Neuron (in vitro differentiated cells): ENCODE results near the gene MAP1LC3B.

Experiments
- H2AFZ ChIP-seq: one replicate; pipeline ENCODE4 v1.6.1; 2013; ENCODE audit warnings: low read depth, mild to moderate bottlenecking, inconsistent platforms, low read length, moderate library complexity
- H3K27me3 ChIP-seq: one replicate; pipeline ENCODE4 v1.6.1; 2013; ENCODE audit warnings: low read length; ENCODE audit not compliant: insufficient read depth
- H3K36me3 ChIP-seq: one replicate; pipeline ENCODE4 v1.6.1; 2013; ENCODE audit warnings: low read length; ENCODE audit not compliant: insufficient read depth
- H3K4me1 ChIP-seq: one replicate; pipeline ENCODE4 v1.6.1; 2013; ENCODE audit warnings: low read length; ENCODE audit not compliant: insufficient read depth
- H3K4me3 ChIP-seq: 2 replicates; pipeline ENCODE4 v1.5.1; 2013; ENCODE audit warnings: mild to moderate bottlenecking, low read length, moderate library complexity
- H3K9me3 ChIP-seq: one replicate; pipeline ENCODE4 v1.6.1; 2013; ENCODE audit warnings: low read length

The MAP1LC3B gene

DNA sequence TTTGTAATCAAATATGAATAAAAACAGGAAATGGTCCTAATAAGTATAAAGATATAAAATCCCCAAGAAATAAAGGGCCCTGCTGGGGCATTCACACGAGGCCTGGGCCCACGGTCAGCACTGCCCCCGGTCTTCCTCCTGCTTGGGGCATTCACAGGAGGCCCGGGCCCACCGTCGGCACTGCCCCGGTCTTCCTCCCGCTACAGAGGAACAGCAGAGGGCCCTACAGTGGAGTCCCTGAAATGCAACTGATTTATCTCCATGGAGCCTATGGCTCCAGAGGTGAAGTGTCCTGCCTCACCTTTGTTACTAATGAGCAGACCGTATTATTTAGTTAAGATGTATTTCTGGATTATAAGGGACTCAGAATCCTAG lies 46.5 kb downstream of the MAP1LC3B start:
- no peaks in the 10 kb centered on the region for H3K27me3 ChIP-seq
- H3K9me3 ChIP-seq = no peaks in the 10 kb centered on the region
- peaks cover 5% of the 10 kb centered on the region for H3K36me3 ChIP-seq
- H3K4me1 ChIP-seq = peaks cover 10% of the 10 kb centered on the region
- H2AFZ ChIP-seq = no peak overlapping the region
- H3K4me3 ChIP-seq = no peak overlapping the region

DNA sequence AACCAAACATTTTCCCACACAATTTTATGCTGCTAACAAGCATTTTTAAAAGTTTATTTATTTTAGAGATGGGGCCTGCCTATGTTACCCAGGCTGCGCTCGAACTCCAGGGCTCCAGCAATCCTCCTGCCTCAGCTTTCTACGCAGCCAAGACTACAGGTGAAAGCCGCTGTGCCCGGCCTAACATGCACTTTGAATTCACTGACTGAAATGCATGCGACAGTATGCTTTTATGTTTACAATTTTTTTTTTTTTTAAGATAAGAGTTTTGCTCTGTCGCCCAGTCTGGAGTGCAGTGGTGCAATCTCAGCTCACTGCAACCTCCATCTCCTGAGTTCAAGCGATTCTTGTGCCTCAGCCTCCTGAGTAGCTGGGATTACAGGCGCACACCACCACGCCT lies 47.8 kb downstream of the MAP1LC3B start:
- Histone ChIP-seq H3K4me3 (no peak overlapping the region), H3K36me3 (peaks cover 15% of the 10 kb centered on the region), H3K27me3 (no peaks in the 10 kb centered on the region), H2AFZ (no peak overlapping the region), H3K4me1 (peaks cover 10% of the 10 kb centered on the region), H3K9me3 (peaks cover 8% of the 10 kb centered on the region)

DNA sequence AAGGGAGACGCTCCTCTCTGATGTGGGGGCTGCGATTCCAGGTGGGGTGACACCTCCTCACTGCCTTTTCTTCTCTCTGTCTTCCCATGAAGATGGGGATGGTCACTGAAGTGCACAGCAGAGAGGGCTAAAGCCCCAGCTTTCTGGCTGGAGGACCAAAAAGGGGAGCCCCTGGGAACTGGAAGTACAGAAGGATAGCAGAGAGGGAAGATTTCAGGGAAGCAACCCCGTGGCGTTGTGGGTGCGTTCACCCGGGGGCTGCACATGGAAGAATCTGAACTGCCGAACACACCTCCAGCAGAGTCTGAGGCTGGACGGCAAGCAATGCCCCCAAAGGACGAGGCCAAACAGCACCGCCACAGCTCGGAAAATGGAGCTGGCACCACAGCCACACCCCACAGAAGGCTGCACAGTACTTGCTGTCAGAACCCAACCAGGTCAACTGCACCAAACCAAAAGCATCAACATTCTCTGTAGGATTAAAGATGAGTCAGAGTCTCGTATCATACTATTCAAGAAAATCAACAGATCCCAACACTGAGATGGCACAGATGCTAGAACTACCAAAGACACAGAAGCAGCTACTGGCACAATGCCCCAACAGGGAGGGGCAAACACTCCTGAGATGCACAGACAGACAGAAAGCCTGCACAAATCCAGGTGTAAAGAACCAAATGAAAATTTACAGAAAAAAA lies 49.9 kb downstream of the MAP1LC3B start:
- no peaks in the 10 kb centered on the region for H3K4me1 ChIP-seq
- H3K9me3 ChIP-seq = peaks cover 13% of the 10 kb centered on the region
- H3K27me3 ChIP-seq = no peaks in the 10 kb centered on the region
- no peak overlapping the region for H3K4me3 ChIP-seq
- H2AFZ ChIP-seq = no peak overlapping the region
- H3K36me3 ChIP-seq = peaks cover 31% of the 10 kb centered on the region

DNA sequence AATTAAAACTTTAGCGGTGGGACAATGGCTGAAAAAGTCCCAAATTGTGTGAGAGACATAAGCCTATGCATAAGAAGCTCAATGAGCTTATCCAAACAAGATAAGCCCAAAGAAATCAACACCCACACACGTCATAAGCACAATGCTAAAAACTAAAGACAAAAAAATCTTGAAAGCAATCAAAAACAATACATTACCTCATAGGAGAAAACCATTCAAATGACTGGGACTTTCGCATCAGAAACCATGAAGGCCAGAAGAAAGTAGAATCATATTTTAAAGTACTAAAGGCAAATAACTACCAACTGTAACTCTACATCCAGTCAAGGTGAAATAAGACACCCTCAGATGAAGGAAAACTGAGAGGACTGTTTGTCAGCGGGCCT lies 50.4 kb downstream of the MAP1LC3B start:
- Histone ChIP-seq H3K27me3 (no peaks in the 10 kb centered on the region), H3K36me3 (peaks cover 37% of the 10 kb centered on the region), H2AFZ (no peak overlapping the region), H3K9me3 (peaks cover 13% of the 10 kb centered on the region), H3K4me1 (no peaks in the 10 kb centered on the region), H3K4me3 (no peak overlapping the region)

DNA sequence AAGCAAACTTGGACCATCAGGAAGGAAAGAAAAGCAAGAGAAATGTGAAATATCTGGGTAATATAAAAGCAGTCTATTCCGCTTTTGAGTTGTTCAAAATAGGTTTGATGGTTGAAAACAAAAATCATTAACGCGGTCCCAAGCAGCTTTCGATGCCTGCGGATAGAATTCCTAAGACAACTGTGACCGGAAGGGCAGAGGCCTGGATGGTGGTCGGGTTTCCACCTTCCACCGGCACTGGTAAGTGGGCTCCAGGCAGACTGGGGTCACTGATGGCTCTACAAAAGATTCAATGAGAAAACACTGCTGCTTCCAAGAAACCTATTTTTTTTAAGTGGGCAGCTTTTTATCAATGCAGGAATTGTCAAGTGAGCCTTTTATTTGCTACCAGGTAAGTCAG lies 50.9 kb downstream of the MAP1LC3B start:
- Histone ChIP-seq H2AFZ (no peak overlapping the region), H3K27me3 (no peaks in the 10 kb centered on the region), H3K9me3 (peaks cover 13% of the 10 kb centered on the region), H3K36me3 (peaks cover 41% of the 10 kb centered on the region), H3K4me1 (no peaks in the 10 kb centered on the region), H3K4me3 (no peak overlapping the region)

DNA sequence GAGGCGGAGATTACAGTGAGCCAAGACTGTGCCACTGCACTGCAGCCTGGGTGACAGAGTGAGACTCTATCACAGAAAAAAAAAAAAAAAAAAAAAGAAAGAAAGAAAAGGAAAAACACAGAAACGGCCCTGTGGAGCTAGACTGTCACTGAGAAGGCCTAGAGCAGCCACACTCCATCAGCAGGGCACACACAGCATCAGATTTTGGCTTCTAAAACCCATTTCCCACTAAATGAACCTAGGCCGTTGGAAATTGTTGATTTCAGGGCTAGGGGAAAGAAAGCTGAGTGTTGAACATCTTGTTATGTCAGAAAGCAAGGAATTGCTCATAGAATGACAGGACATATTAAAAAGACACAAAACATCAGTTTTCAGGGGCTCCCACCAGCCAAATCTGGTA lies 51.8 kb downstream of the MAP1LC3B start:
- Histone ChIP-seq H3K27me3 (no peaks in the 10 kb centered on the region), H3K9me3 (peaks cover 14% of the 10 kb centered on the region), H3K4me1 (no peaks in the 10 kb centered on the region), H2AFZ (no peak overlapping the region), H3K4me3 (no peak overlapping the region), H3K36me3 (peaks cover 47% of the 10 kb centered on the region)

DNA sequence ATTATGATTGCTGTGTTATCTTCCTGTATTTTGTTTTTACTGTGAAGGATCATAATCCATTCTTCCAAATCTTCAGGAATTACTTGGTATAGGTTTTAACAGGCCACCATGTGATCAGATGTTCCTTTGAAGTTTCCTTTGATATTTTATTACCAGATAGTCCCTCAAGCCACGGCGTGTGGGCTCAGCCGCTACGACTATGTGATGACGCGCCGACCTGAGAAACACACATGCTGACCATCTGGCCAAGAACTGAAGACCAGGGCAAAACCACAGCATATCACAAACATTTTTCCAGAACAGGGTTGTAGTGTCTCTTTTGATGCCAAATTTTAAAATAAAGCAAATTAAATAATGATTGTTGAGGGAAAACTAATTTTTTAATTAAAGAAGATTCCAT lies 53.4 kb downstream of the MAP1LC3B start:
- Histone ChIP-seq H3K4me1 (no peaks in the 10 kb centered on the region), H2AFZ (no peak overlapping the region), H3K9me3 (peaks cover 15% of the 10 kb centered on the region), H3K27me3 (no peaks in the 10 kb centered on the region), H3K4me3 (no peak overlapping the region), H3K36me3 (peaks cover 52% of the 10 kb centered on the region)

DNA sequence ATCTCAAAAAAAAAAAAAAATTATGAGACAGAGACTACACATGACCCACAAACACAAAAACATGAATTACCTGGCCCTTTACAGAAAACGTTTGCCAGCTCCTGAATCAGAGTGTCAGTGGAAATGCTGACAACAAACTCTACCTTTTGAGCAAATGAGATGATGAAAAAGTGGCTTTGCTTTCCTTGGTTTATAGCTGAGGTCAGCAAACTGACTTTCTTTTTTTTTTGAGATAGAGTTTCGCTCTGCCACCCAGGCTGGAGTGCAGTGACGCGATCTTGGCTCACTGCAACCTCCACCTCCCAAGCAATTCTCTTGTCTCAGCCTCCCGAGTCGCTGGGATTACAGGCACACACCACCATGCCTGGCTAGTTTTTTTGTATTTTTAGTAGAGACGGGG lies 54.3 kb downstream of the MAP1LC3B start:
- no peak overlapping the region for H2AFZ ChIP-seq
- H3K9me3 ChIP-seq = peaks cover 15% of the 10 kb centered on the region
- H3K4me1 ChIP-seq = no peaks in the 10 kb centered on the region
- peaks cover 53% of the 10 kb centered on the region for H3K36me3 ChIP-seq
- H3K4me3 ChIP-seq = no peak overlapping the region
- H3K27me3 ChIP-seq = no peaks in the 10 kb centered on the region

DNA sequence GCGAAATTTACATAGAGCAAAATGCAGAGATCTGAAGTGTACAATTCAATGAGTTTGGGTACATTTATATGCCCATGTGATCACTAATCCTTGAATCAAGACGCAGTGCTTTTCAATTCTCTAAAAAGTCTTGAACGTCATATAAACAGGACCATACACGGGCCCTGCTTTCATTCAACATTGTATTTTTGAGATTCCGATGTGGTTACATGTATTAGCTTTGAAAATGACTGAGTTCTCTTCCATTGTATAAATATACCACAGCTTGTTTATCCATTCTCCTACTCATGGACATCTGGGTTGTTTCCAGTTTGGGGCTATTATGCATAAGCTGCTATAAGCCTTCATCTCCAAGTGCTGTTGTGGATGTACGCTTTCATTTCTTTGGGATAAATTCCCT lies 55.2 kb downstream of the MAP1LC3B start:
- H3K36me3 ChIP-seq = peaks cover 59% of the 10 kb centered on the region

DNA sequence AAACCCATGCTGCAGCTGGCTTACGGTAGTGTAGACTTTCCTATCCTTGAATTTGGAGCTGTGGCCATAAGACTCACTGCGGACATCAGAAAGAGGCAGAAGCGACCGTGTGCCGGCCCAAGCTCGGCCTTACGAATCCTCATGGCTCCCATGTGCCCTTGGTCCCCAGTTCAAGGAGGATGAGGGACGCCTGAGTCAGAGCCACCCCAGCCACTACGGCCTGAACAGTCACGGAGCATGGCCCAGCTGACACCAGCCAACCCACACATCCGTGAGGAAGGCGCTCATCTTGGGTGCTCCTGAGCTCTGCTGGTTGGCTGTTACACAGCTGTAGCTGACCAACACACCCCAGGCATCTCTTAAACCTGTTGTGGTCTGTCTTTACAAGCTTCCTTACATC lies 56.7 kb downstream of the MAP1LC3B start:
- Histone ChIP-seq H3K36me3 (peaks cover 66% of the 10 kb centered on the region), H2AFZ (no peak overlapping the region), H3K27me3 (no peaks in the 10 kb centered on the region), H3K4me1 (no peaks in the 10 kb centered on the region), H3K9me3 (peaks cover 19% of the 10 kb centered on the region), H3K4me3 (no peak overlapping the region)

More for the DNA sequence above, 55.2 kb downstream of the MAP1LC3B start:
- Histone ChIP-seq H3K4me1 (no peaks in the 10 kb centered on the region), H3K4me3 (no peak overlapping the region), H2AFZ (no peak overlapping the region), H3K9me3 (peaks cover 19% of the 10 kb centered on the region), H3K27me3 (no peaks in the 10 kb centered on the region)

DNA sequence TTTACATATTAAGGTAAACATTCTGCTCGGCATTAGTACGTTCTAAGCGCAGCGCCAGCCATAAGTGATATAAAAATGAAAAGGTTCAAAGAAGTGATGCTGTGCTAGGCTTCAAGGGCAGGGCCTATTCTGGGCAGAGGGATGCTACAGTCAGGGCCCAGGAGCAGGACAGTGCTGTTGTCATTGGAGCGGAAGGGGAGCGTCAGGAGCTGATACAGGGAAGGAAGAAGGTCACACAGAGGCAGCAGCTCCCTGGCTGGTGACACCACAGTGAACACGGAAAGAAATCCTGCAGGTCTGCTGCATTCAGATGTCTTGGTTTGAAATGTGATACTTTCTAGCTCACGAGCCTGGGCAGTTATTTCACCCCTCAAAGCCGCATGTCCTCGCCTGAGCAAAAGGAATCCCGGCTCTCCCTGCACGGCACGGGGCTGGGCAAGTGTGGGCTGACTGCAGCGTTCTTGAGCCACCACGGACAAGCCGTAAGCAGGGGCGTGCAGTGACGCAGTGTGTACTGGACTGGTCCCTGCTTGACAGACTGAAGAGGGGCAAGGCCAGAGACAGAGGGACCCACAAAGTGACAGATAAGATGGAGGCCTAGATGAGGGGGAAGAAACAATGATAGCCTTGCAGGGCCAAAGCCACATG lies 59.6 kb downstream of the MAP1LC3B start:
- no peak overlapping the region for H2AFZ ChIP-seq
- no peaks in the 10 kb centered on the region for H3K4me1 ChIP-seq
- H3K9me3 ChIP-seq = peaks cover 6% of the 10 kb centered on the region
- H3K36me3 ChIP-seq = peaks cover 52% of the 10 kb centered on the region
- no peaks in the 10 kb centered on the region for H3K27me3 ChIP-seq
- H3K4me3 ChIP-seq = no peak overlapping the region

DNA sequence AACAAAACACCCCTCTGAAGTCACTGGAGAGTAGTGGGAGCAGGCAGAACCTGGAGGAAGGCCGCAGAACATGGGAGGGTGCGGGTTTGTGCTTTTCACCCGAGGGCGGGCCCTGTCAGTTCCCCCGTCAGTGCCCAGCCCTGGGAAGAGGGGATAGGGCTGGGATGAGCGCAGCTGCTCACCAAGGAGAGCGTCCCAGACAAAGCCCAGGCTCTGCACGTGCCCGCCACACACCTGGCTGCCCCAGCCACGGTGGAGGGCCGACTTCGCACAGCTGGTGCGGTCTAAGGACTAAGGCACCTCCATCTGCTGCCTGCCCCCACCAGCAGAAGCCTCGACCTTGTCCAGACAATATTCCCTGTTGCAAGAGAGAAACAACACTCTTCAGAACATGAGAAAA lies 61.2 kb downstream of the MAP1LC3B start:
- Histone ChIP-seq H3K36me3 (peaks cover 51% of the 10 kb centered on the region), H3K4me1 (no peaks in the 10 kb centered on the region), H3K4me3 (no peak overlapping the region), H3K27me3 (no peaks in the 10 kb centered on the region), H3K9me3 (peaks cover 6% of the 10 kb centered on the region), H2AFZ (no peak overlapping the region)
